Measurements from ENCODE around the gene FER.
"Not testable (repeated sequence)": the region's sequence is repeated elsewhere in the genome, so short reads cannot be mapped to it uniquely, and the experiment has no call there.

The FER gene

DNA sequence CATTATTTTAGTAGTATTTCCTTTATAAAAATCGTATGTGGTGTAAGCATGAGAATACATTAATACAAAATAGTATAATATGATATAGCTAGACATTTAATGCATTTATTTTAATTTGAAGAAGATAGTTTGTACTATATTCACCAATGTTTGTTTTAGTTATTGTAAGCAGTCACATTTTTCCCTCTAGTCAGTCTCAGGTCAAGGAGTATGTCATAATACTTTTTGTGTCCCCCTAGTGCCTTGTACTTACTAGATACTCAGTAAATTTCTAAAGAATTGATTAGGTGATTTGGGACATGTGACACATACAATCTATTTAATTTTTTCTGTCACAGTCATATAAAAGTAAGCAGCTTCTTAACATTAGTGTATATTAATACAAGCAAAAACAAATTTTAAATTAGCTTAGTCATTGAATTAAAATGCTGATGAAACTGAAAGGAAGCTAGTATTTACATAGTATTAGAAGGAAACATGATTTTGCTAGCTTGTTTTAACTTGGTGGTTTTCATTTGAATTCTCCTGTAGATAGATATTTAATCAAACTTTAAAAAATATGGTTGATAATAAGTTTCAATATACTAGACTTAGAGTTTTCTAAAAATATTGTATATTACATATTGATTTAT is 242.2 kb downstream of the FER start:
- no peak overlapping the region for H3K27ac Mint-ChIP-seq
- H3K4me1 Mint-ChIP-seq (ENCODE audit: low read depth in 2 of 2): no peaks in the 10 kb centered on the region
- DNase-seq: no peak
- H3K27me3 Mint-ChIP-seq: no peaks in the 10 kb centered on the region
- no peak overlapping the region for H3K4me3 Mint-ChIP-seq
- no peaks in the 10 kb centered on the region for H3K9me3 Mint-ChIP-seq
- no peak for ATAC-seq (replicated peaks)
- no peaks in the 10 kb centered on the region for H3K36me3 Mint-ChIP-seq (ENCODE audit: insufficient read depth)

DNA sequence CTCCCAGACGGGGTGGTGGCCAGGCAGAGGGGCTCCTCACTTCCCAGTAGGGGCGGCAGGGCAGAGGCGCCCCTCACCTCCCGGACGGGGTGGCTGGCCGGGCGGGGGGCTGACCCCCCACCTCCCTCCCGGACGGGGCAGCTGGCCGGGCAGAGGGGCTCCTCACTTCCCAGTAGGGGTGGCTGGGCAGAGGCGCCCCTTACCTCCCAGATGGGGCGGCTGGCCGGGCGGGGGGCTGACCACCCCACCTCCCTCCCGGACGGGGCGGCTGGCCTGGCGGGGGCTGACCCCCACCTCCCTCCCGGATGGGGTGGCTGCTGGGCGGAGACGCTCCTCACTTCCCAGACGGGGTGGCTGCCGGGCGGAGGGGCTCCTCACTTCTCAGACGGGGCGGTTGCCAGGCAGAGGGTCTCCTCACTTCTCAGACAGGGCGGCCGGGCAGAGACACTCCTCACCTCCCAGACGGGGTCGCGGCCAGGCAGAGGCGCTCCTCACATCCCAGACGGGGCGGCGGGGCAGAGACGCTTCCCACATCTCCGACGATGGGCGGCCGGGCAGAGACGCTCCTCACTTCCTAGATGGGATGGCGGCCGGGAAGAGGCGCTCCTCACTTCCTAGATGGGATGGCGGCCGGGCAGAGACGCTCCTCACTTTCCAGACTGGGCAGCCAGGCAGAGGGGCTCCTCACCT is 244.8 kb downstream of the FER start:
- H3K27ac Mint-ChIP-seq; H3K4me3 Mint-ChIP-seq; H3K27me3 Mint-ChIP-seq; H3K4me1 Mint-ChIP-seq (ENCODE audit: low read depth in 2 of 2); ATAC-seq (replicated peaks); H3K36me3 Mint-ChIP-seq (ENCODE audit: insufficient read depth); DNase-seq; H3K9me3 Mint-ChIP-seq: not testable (repeated sequence)

DNA sequence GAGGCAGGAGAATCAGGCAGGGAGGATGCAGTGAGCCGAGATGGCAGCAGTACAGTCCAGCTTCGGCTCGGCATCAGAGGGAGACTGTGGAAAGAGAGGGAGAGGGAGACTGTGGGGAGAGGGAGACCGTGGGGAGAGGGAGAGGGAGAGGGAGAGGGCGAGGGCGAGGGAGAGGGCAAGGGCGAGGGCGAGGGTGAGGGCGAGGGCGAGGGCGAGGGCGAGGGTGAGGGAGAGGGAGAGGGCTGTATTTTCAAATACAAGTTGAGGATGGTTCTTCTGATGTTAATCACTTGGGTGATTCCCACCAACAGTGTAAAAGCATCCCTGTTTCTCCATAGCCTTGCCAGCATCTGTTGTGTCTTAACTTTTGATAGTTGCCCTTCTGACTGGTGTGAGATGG is 245.7 kb downstream of the FER start:
- not testable (repeated sequence) for DNase-seq; H3K36me3 Mint-ChIP-seq (ENCODE audit: insufficient read depth); H3K9me3 Mint-ChIP-seq; H3K4me1 Mint-ChIP-seq (ENCODE audit: low read depth in 2 of 2); H3K27ac Mint-ChIP-seq; ATAC-seq (replicated peaks); H3K4me3 Mint-ChIP-seq; H3K27me3 Mint-ChIP-seq

DNA sequence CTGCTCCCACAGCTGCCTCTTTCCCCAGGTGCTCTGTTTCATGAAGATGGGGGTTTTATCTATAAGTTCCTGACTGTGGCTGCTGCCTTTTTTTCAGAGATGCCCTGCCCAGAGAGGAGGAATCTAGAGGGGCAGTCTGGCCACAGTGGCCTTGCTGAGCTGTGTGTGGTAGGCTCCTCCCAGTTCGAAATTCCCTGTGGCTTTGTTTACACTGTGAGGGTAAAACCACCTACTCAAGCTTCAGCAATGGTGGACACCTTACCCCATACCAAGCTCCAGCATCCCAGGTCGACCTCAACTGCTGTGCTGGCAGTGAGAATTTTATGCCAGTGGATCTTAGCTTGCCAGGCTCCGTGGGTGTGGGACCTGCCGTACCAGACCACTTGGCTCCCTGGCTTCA is 250.0 kb downstream of the FER start:
- Mint-ChIP-seq H3K9me3 (no peaks in the 10 kb centered on the region), H3K4me3 (no peak overlapping the region), H3K27ac (no peak overlapping the region), H3K36me3 (ENCODE audit: insufficient read depth) (no peaks in the 10 kb centered on the region), H3K27me3 (no peaks in the 10 kb centered on the region), H3K4me1 (ENCODE audit: low read depth in 2 of 2) (no peaks in the 10 kb centered on the region)
- DNase-seq: no peak
- ATAC-seq (replicated peaks): no peak

DNA sequence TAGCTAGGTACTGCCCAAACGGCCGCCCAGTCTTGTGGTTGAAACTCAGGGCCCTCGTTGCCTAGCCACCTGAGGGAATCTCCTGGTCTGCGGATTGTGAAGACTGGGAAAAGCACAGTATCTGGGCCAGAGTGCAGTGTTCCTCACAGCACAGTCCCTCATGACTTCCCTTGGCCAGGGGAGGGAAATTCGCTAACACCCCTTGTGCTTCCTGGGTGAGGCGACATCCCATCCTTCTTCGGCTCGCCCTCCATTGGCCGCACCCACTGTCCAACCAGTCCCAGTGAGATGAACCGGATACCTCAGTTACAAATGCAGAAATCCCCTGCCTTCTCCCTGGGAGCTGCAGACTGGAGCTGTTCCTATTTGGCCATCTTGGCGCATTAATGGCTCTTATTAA is 250.5 kb downstream of the FER start:
- DNase-seq: no peak
- Mint-ChIP-seq H3K4me3 (no peak overlapping the region), H3K27ac (no peak overlapping the region), H3K27me3 (no peaks in the 10 kb centered on the region), H3K4me1 (ENCODE audit: low read depth in 2 of 2) (no peaks in the 10 kb centered on the region), H3K9me3 (no peaks in the 10 kb centered on the region), H3K36me3 (ENCODE audit: insufficient read depth) (no peaks in the 10 kb centered on the region)
- ATAC-seq (replicated peaks): no peak

DNA sequence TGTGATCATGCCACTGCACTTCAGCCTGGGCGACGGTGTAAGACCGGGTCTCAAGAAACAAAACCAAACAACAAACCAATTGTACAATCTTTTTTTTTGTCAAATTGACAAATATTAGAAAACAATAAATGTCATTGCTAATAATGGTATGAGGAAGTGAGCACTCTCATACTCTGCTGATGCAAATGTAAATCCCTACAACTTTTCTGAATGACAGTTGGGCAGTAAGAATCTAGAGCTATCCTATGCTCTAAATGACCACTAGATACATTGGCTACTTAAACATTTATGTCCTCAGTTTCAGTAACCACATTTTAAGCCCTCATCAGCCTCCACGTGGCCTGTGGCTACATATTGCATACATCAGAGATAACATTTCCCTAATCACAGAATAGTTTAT is 256.2 kb downstream of the FER start:
- ATAC-seq (replicated peaks): no peak
- Mint-ChIP-seq H3K36me3 (ENCODE audit: insufficient read depth) (no peaks in the 10 kb centered on the region), H3K4me1 (ENCODE audit: low read depth in 2 of 2) (no peaks in the 10 kb centered on the region), H3K4me3 (no peak overlapping the region), H3K27me3 (no peaks in the 10 kb centered on the region), H3K9me3 (no peaks in the 10 kb centered on the region), H3K27ac (no peak overlapping the region)
- DNase-seq: no peak

DNA sequence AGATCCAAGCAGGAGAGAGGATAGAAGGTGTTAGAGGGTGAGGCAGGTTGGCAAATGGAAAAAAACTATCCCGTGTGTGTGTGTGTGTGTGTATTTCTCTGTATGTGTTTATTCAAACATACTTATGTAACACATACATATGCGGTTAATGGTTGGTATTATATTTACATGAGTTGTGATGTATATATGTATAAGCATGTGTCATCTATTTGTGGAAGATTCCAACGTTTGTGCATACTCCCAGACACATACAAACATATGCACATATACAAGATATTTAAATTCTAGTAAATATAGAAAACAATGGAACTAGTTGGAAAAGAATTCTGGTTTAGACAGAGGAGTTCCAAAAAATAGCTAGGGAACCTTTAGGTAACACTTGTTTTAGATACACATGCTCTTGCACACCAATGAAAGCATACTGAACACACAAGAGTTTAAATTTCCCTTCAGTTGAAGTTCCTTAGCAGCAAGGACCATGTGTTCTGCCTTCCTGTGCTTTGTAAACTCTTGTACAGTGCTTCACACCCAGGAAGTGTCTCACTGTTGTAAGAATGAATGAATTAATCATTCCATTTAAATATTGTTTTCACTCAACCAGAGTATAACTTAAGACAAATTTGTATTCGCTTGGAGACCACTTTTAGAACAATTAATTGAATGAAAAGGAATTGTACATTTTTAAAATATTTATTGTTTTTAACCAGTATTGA is 257.8 kb downstream of the FER start:
- H3K4me3 Mint-ChIP-seq: no peak overlapping the region
- no peak for ATAC-seq (replicated peaks)

DNA sequence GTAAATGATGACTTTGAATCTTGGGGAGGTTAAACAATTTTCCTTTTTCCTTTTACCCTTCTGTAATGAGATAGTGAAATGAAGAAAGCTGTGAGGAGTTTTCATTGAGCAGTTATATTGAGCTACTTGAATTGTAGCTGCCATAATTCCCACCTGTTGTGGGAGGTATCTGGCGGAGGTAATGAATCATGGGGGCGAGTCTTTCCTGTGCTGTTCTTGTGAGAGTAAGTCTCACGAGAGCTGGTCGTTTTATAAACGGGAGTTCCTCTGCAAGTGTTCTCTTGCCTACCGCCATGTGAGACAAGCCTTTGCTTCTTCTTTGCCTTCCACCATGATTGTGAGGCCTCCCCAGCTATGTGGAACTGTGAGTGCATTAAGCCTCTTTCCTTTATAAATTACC is 258.4 kb downstream of the FER start:
- no peaks in the 10 kb centered on the region for H3K4me1 Mint-ChIP-seq (ENCODE audit: low read depth in 2 of 2)
- no peaks in the 10 kb centered on the region for H3K9me3 Mint-ChIP-seq
- no peak for DNase-seq
- H3K27ac Mint-ChIP-seq: no peak overlapping the region
- ATAC-seq (replicated peaks): no peak
- H3K36me3 Mint-ChIP-seq (ENCODE audit: insufficient read depth): no peaks in the 10 kb centered on the region
- no peaks in the 10 kb centered on the region for H3K27me3 Mint-ChIP-seq
- no peak overlapping the region for H3K4me3 Mint-ChIP-seq

More for the DNA sequence above, 257.8 kb downstream of the FER start:
- no peaks in the 10 kb centered on the region for H3K4me1 Mint-ChIP-seq (ENCODE audit: low read depth in 2 of 2)
- no peaks in the 10 kb centered on the region for H3K36me3 Mint-ChIP-seq (ENCODE audit: insufficient read depth)
- no peaks in the 10 kb centered on the region for H3K27me3 Mint-ChIP-seq
- no peaks in the 10 kb centered on the region for H3K9me3 Mint-ChIP-seq
- no peak overlapping the region for H3K27ac Mint-ChIP-seq
- DNase-seq: no peak

DNA sequence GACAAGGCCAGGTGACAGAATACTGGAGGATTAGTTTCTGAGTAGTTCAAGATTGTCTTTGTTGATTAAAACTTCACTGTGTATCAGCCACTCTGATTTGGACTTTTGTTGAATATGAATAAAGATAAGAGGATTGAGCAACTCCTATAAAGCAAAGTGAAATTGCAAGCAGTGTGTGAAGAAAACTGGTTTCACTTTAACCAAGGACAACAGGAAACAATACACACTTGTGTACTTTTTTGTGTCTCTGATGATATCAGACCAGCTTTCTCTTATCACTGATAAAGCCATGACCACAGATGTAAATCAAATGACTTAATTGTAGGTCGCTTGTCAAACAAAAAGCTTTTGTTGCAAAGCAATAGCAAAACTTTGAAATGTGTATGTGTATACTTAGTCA is 268.6 kb downstream of the FER start:
- Mint-ChIP-seq H3K4me3 (no peak overlapping the region), H3K27ac (peak overlapping the region; percentile 41 to 67), H3K9me3 (no peaks in the 10 kb centered on the region), H3K36me3 (ENCODE audit: insufficient read depth) (no peaks in the 10 kb centered on the region), H3K4me1 (ENCODE audit: low read depth in 2 of 2) (peaks cover 7 to 10% of the 10 kb centered on the region in 2 donors), H3K27me3 (no peaks in the 10 kb centered on the region)
- ATAC-seq (replicated peaks) (peak; percentile 61), DNase-seq (no peak)

DNA sequence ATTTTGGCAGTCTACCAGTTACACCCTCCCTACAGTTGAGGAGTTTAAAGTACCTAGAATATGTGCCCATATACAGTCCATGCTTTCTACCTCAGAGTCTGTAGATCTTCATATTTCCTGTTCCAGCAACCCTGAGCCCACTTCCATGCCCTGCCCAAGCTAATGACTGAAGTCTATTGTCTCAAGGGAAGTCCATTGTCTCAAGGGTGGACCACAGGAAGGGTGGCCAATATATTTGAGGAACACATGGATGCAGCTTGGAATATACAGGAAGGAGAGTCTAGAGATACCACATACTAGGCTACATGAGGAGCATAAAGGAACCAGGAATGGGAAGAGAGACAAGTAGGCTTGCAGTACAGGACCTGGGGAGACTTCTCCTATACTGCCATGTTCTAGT is 274.4 kb downstream of the FER start:
- no peak for DNase-seq
- no peaks in the 10 kb centered on the region for H3K9me3 Mint-ChIP-seq
- no peaks in the 10 kb centered on the region for H3K36me3 Mint-ChIP-seq (ENCODE audit: insufficient read depth)
- no peaks in the 10 kb centered on the region for H3K4me1 Mint-ChIP-seq (ENCODE audit: low read depth in 2 of 2)
- H3K27ac Mint-ChIP-seq: no peak overlapping the region
- no peaks in the 10 kb centered on the region for H3K27me3 Mint-ChIP-seq
- no peak for ATAC-seq (replicated peaks)
- H3K4me3 Mint-ChIP-seq: no peak overlapping the region

DNA sequence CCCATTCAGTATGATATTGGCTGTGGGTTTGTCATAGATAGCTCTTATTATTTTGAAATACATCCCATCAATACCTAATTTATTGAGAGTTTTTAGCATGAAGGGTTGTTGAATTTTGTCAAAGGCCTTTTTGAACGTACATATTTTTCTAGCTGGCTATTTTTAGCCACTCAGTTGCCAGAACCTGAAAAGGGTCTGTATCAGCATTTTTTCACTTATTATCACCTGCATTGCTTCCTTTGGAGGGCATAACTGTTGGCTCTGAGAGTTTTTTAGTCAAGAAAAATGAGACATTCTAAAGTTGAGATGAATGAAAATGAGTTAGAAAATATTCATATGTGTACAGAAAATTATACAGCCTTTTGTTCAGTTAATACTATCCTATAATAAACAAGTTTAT is 278.0 kb downstream of the FER start:
- H3K27me3 Mint-ChIP-seq; H3K36me3 Mint-ChIP-seq (ENCODE audit: insufficient read depth); H3K4me3 Mint-ChIP-seq; DNase-seq; H3K9me3 Mint-ChIP-seq; H3K27ac Mint-ChIP-seq; ATAC-seq (replicated peaks); H3K4me1 Mint-ChIP-seq (ENCODE audit: low read depth in 2 of 2): not testable (repeated sequence)

DNA sequence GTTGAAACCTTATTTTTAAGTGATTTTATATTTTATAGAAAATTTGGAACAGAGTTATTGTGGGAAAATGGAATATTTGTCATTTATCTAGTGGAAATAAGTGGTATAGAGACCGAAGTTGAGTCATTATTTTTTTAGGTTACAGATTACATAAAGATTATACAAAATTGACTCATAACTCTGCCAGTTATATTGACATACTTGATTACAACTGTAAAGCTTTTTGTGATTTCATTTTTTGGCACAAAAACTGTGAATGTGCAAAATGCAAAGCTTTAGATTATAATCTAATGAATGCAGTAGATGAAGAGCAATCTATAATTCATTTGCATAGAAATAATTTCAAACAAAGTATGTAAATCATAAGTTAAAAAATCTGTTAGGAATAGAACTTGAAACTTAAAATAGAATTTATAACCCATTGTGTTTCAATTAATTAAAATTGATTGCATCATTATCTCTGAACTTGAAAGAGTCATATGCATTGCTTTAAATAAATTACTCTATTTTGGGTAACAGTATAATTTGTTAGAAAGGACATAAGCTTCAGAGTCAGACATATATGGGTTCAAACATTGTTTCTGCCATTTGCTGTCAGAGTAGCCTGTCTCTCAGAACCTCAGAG is 280.4 kb downstream of the FER start:
- Mint-ChIP-seq H3K9me3 (no peaks in the 10 kb centered on the region), H3K4me3 (no peak overlapping the region), H3K27ac (no peak overlapping the region), H3K4me1 (ENCODE audit: low read depth in 2 of 2) (peaks cover 3 to 4% of the 10 kb centered on the region in 2 donors), H3K27me3 (no peaks in the 10 kb centered on the region), H3K36me3 (ENCODE audit: insufficient read depth) (no peaks in the 10 kb centered on the region)
- no peak for DNase-seq
- no peak for ATAC-seq (replicated peaks)

DNA sequence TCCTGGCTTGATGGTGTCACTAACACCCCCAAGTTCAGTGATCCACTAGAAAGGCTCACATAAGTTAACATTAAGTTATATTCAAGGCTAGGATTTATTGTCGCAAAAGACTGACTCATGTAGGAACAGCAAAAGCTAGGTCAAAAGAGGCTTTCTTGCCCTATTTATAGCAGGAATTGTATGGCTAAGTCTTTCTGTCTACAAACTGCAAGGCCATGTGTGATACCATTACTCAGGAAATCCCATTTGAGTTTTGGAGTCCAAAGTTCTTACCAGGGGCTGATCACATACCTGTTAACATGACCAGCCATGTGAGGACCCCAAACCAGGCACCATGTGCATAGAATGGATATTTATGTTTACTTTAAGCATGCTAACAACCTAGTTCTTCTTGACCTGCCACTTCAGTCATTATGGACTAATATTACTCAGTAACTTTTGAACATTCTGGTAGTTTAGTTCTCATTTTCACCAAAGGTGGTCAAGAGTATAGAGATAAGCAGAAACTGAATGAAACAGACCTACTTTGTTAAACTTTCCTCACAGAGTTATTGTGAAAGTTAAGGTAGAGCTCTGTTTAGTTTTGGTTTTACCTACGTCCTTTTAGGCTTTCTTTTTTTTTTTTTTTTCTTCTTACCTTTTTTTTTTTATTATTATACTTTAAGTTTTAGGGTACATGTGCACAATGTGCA is 281.1 kb downstream of the FER start:
- no peaks in the 10 kb centered on the region for H3K27me3 Mint-ChIP-seq
- no peak for DNase-seq
- no peaks in the 10 kb centered on the region for H3K36me3 Mint-ChIP-seq (ENCODE audit: insufficient read depth)
- peaks cover 3 to 4% of the 10 kb centered on the region in 2 donors for H3K4me1 Mint-ChIP-seq (ENCODE audit: low read depth in 2 of 2)
- no peak overlapping the region for H3K27ac Mint-ChIP-seq
- H3K4me3 Mint-ChIP-seq: no peak overlapping the region
- ATAC-seq (replicated peaks): no peak
- no peaks in the 10 kb centered on the region for H3K9me3 Mint-ChIP-seq

Data from effector memory CD8-positive, alpha-beta T cell (primary cell).